DMS153 treated with DMSO at 0.1 percent for 48 hours (cell line): Measurements from ENCODE around the gene C9orf72.
A peak's percentile ranks its signal among the peaks of the same experiment; 100 is the strongest.

Source experiments
- DNase-seq: peaks from one replicate; lab custom pipeline; 2025; ENCODE audit not compliant: unreplicated experiment; lab: John Stamatoyannopoulos, UW

The C9orf72 gene

GRCh38 chr9:27581826-27582225, 8.5 kb upstream of the C9orf72 start:
- DNase-seq = no peak

- DNase-seq = peak; percentile 98
Observed at GRCh38 chr9:27573634-27574590, 631 bp upstream of the C9orf72 start.

- DNase-seq = no peak
Observed at GRCh38 chr9:27572566-27572917, 739 bp downstream of the C9orf72 start.

GRCh38 chr9:27572061-27572460, 1.2 kb downstream of the C9orf72 start:
- no peak for DNase-seq

GRCh38 chr9:27571011-27571410, 2.3 kb downstream of the C9orf72 start:
- DNase-seq = no peak

- no peak for DNase-seq
Observed at GRCh38 chr9:27569406-27569805, 3.9 kb downstream of the C9orf72 start.

GRCh38 chr9:27566118-27566517, 7.2 kb downstream of the C9orf72 start:
- DNase-seq = no peak

- DNase-seq = no peak
Observed at GRCh38 chr9:27565696-27566095, 7.6 kb downstream of the C9orf72 start.

GRCh38 chr9:27564670-27565069, 8.6 kb downstream of the C9orf72 start:
- DNase-seq = no peak

- DNase-seq = no peak
Observed at GRCh38 chr9:27563738-27564430, 9.4 kb downstream of the C9orf72 start.

- DNase-seq = no peak
Observed at GRCh38 chr9:27561685-27562084, 11.6 kb downstream of the C9orf72 start.

- DNase-seq = no peak
Observed at GRCh38 chr9:27560457-27560856, 12.8 kb downstream of the C9orf72 start.

- DNase-seq = no peak
Observed at GRCh38 chr9:27558307-27558706, 15.0 kb downstream of the C9orf72 start.

- no peak for DNase-seq
Observed at GRCh38 chr9:27556470-27556869, 16.8 kb downstream of the C9orf72 start.

GRCh38 chr9:27554712-27555111, 18.6 kb downstream of the C9orf72 start:
- DNase-seq = no peak

GRCh38 chr9:27549196-27549755, 24.0 kb downstream of the C9orf72 start:
- no peak for DNase-seq

GRCh38 chr9:27548055-27548741, 25.1 kb downstream of the C9orf72 start:
- DNase-seq = no peak

- DNase-seq = no peak
Observed at GRCh38 chr9:27545471-27545870, 27.8 kb downstream of the C9orf72 start.

GRCh38 chr9:27542508-27542907, 30.8 kb downstream of the C9orf72 start:
- no peak for DNase-seq

GRCh38 chr9:27541740-27542139, 31.5 kb downstream of the C9orf72 start:
- no peak for DNase-seq

GRCh38 chr9:27540502-27540901, 32.8 kb downstream of the C9orf72 start:
- DNase-seq = no peak
